IMR-90 (cell line): Measurements from ENCODE around the gene SPACDR. TPM values are rescaled to one million over a fixed set of nuclear protein-coding genes. Genes with fewer than 3 reads are reported as not detected.

Experiments used
- ATAC-seq: fragments of 200-7000 bp; cut with Tn5 transposase; 2 replicates; pipeline ENCODE4 v1.9.1; 2020; ENCODE audit warnings: low read depth, mild to moderate bottlenecking, moderate library complexity
- BruUV-seq: library from RNA; stranded (reverse); fragments of 400-500 nt; replicated peaks from 2 replicates; lab custom pipeline; 2021; lab: Mats Ljungman, UMichigan
- CTCF ChIA-PET: fragments of 300-600 bp; formaldehyde crosslinking; extraction: SDS; loops from one replicate; lab custom pipeline; 2021; ENCODE audit warnings: antibody characterized with exemption; lab: Yijun Ruan, JAX
- POLR2A ChIA-PET: fragments of 300-600 bp; sonication (Branson Sonifier 250); formaldehyde crosslinking; loops from one replicate; lab custom pipeline; 2022; ENCODE audit warnings: antibody characterized with exemption; ENCODE audit not compliant: unreplicated experiment; lab: Charles Lee
- DNase-seq: peaks from one replicate; pipeline ENCODE4 v3.0.0; 2013
- H2AFZ ChIP-seq: replicated peaks from 2 replicates; pipeline ENCODE3; 2013; ENCODE audit warnings: low read length, mild to moderate bottlenecking; ENCODE audit not compliant: poor library complexity
- H2AK5ac ChIP-seq: 2 replicates; pipeline ENCODE4 v1.6.1; 2013; ENCODE audit warnings: low read depth, low read length, inconsistent platforms
- H2AK9ac ChIP-seq: replicated peaks from 2 replicates; pipeline ENCODE3; 2013; ENCODE audit warnings: mild to moderate bottlenecking, low read depth, low read length, moderate library complexity; ENCODE audit not compliant: poor library complexity
- H2BK120ac ChIP-seq: 2 replicates; pipeline ENCODE4 v1.6.1; 2013; ENCODE audit warnings: low read depth, low read length, inconsistent platforms
- H2BK15ac ChIP-seq: 3 replicates; pipeline ENCODE4 v1.6.1; 2013; ENCODE audit warnings: low read depth, low read length, inconsistent platforms
- H2BK20ac ChIP-seq: 2 replicates; pipeline ENCODE4 v1.6.1; 2013; ENCODE audit warnings: low read depth, mild to moderate bottlenecking, inconsistent platforms, low read length, moderate library complexity
- H2BK5ac ChIP-seq: 2 replicates; pipeline ENCODE4 v1.6.1; 2013; ENCODE audit warnings: mild to moderate bottlenecking, low read depth, low read length, inconsistent platforms; ENCODE audit not compliant: poor library complexity, severe bottlenecking
- H3K14ac ChIP-seq: replicated peaks from 2 replicates; pipeline ENCODE4 v1.6.1; 2013; ENCODE audit warnings: low read depth, low read length, inconsistent platforms
- H3K18ac ChIP-seq: 2 replicates; pipeline ENCODE4 v1.6.1; 2013; ENCODE audit warnings: low read depth, low read length, control low read depth
- H3K23ac ChIP-seq: 2 replicates; pipeline ENCODE4 v1.6.1; 2013; ENCODE audit warnings: low read depth, low read length, inconsistent platforms
- H3K27ac ChIP-seq: 2 replicates; pipeline ENCODE4 v1.5.1; 2013; ENCODE audit warnings: mild to moderate bottlenecking, control low read depth, low read length; ENCODE audit not compliant: insufficient read depth
- H3K27me3 ChIP-seq: 2 replicates; pipeline ENCODE4 v1.6.1; 2013; ENCODE audit warnings: low read length; ENCODE audit not compliant: control insufficient read depth, insufficient read depth
- H3K36me3 ChIP-seq: 2 replicates; pipeline ENCODE4 v1.6.1; 2013; ENCODE audit warnings: low read length, mixed read lengths; ENCODE audit not compliant: control insufficient read depth, insufficient read depth
- H3K4ac ChIP-seq: 2 replicates; pipeline ENCODE4 v1.6.1; 2013; ENCODE audit warnings: low read depth, low read length, inconsistent platforms
- H3K4me1 ChIP-seq: 2 replicates; pipeline ENCODE4 v1.6.1; 2013; ENCODE audit warnings: low read length, mixed read lengths; ENCODE audit not compliant: control insufficient read depth, insufficient read depth
- H3K4me2 ChIP-seq: 2 replicates; pipeline ENCODE4 v1.6.1; 2013; ENCODE audit warnings: low read depth, mild to moderate bottlenecking, control low read depth, low read length, moderate library complexity
- H3K4me3 ChIP-seq: 2 replicates; pipeline ENCODE4 v1.5.1; 2013; ENCODE audit warnings: low read depth, mild to moderate bottlenecking, control low read depth, low read length, moderate library complexity; ENCODE audit not compliant: insufficient read depth
- H3K56ac ChIP-seq: 2 replicates; pipeline ENCODE4 v1.6.1; 2013; ENCODE audit warnings: low read length, inconsistent platforms; ENCODE audit not compliant: insufficient read depth; ENCODE audit errors: extremely low read depth
- H3K79me1 ChIP-seq, 2 experiments: 2 replicates each; pipeline ENCODE4 v1.6.1; 2013; ENCODE audit warnings: low read length in 2 of 2, inconsistent platforms in 1 of 2, low read depth in 1 of 2
- H3K9ac ChIP-seq: 2 replicates; pipeline ENCODE4 v1.6.1; 2013; ENCODE audit warnings: low read depth, low read length, control low read depth
- H3K9me1 ChIP-seq: 2 replicates; pipeline ENCODE4 v1.6.1; 2013; ENCODE audit warnings: low read length, inconsistent platforms; ENCODE audit not compliant: insufficient read depth
- H3K9me3 ChIP-seq: 2 replicates; pipeline ENCODE4 v1.6.1; 2013; ENCODE audit warnings: low read length; ENCODE audit not compliant: control insufficient read depth, insufficient read depth
- H4K20me1 ChIP-seq: 2 replicates; pipeline ENCODE4 v1.6.1; 2013; ENCODE audit warnings: low read length, inconsistent platforms; ENCODE audit not compliant: insufficient read depth
- H4K5ac ChIP-seq: 2 replicates; pipeline ENCODE4 v1.6.1; 2013; ENCODE audit warnings: mild to moderate bottlenecking, low read depth, low read length, control low read depth
- H4K8ac ChIP-seq, 2 experiments: 2 replicates each; pipeline ENCODE4 v1.6.1; 2013; ENCODE audit warnings: low read depth in 2 of 2, low read length in 2 of 2, control low read depth in 1 of 2, inconsistent platforms in 1 of 2
- H4K91ac ChIP-seq: 2 replicates; pipeline ENCODE4 v1.6.1; 2013; ENCODE audit warnings: low read depth, low read length, inconsistent platforms; ENCODE audit not compliant: insufficient read depth
- BHLHE40 ChIP-seq: fragments of 150-350 bp; IDR thresholded peaks from 2 replicates; pipeline ENCODE4 v1.6.1; 2016; ENCODE audit warnings: mild to moderate bottlenecking, low read depth, low read length
- CEBPB ChIP-seq: IDR thresholded peaks from 2 replicates; pipeline ENCODE4 v1.6.1; 2012; ENCODE audit warnings: low read depth, low read length, improper control_type of control experiment
- FOS ChIP-seq: fragments of 150-350 bp; IDR thresholded peaks from 2 replicates; pipeline ENCODE4 v1.6.1; 2016; ENCODE audit warnings: low read depth, low read length
- MAFK ChIP-seq: IDR thresholded peaks from 2 replicates; pipeline ENCODE4 v1.6.1; 2012; ENCODE audit warnings: low read depth, low read length, improper control_type of control experiment
- RAD21 ChIP-seq: IDR thresholded peaks from 2 replicates; pipeline ENCODE4 v1.6.1; 2012; ENCODE audit warnings: low read length, improper control_type of control experiment
- WGBS, 2 experiments: methylation state at CpG; one replicate each; pipeline versions ENCODE4 v1.1.5 to v1.1.7; 2013; ENCODE audit warnings: missing lambda C conversion rate in 2 of 2; ENCODE audit not compliant: insufficient read length in 1 of 2; ENCODE audit errors: extremely low coverage in 2 of 2; 5-methylcytosine and 5-hydroxymethylcytosine counted together
- dilution Hi-C: fragments of 300-500 bp; cut with HindIII; formaldehyde crosslinking; loops from one replicate; pipeline ENCODE4 v1.14.3; 2018; ENCODE audit warnings: low sequenced_read_pairs; ENCODE audit not compliant: unreplicated experiment
- in situ Hi-C: fragments of 300-500 bp; cut with MboI; formaldehyde crosslinking; loops from 3 replicates; pipeline ENCODE4 v1.14.3; 2019; ENCODE audit warnings: low sequenced_read_pairs, inconsistent platforms, mixed read lengths
- intact Hi-C: fragments of 100-400 bp; cut with micrococcal nuclease; formaldehyde crosslinking; loops from 2 replicates; pipeline ENCODE4 v1.10.0; 2022
- polyA plus RNA-seq, 3 experiments: library from polyadenylated mRNA; depleted of rRNA; stranded (reverse); fragments of >200 nt; gene quantifications; 2 replicates each; pipeline ENCODE4 v1.2.3, GENCODE V29; 2012; ENCODE audit warnings: low replicate concordance in 1 of 3
- total RNA-seq: library from RNA; depleted of rRNA; stranded (reverse); fragments of >200 nt; gene quantifications from 2 replicates; pipeline ENCODE4 v1.2.3, GENCODE V29; 2012
- TF ChIP-seq, protein P1 (sequence below): conservative IDR thresholded peaks from 2 replicates; pipeline ENCODE4 v1.5.1; 2012; ENCODE audit warnings: mild to moderate bottlenecking, low read depth, low read length, improper control_type of control experiment
- TF ChIP-seq, protein P2 (sequence below): fragments of 150-350 bp; IDR thresholded peaks from 2 replicates; pipeline ENCODE4 v1.6.1; 2016; ENCODE audit warnings: low read depth, mild to moderate bottlenecking, low read length, moderate library complexity, borderline replicate concordance
- TF ChIP-seq, protein P3 (sequence below): fragments of 150-350 bp; IDR thresholded peaks from 2 replicates; pipeline ENCODE4 v1.6.1; 2017; ENCODE audit warnings: mild to moderate bottlenecking, antibody characterized with exemption, low read length, low read depth

SPACDR gene
- total and polyA plus RNA-seq, 2 of the 4 experiments (the other 2 are of a cell fraction) = 0.54 to 2.1 TPM

DNA sequence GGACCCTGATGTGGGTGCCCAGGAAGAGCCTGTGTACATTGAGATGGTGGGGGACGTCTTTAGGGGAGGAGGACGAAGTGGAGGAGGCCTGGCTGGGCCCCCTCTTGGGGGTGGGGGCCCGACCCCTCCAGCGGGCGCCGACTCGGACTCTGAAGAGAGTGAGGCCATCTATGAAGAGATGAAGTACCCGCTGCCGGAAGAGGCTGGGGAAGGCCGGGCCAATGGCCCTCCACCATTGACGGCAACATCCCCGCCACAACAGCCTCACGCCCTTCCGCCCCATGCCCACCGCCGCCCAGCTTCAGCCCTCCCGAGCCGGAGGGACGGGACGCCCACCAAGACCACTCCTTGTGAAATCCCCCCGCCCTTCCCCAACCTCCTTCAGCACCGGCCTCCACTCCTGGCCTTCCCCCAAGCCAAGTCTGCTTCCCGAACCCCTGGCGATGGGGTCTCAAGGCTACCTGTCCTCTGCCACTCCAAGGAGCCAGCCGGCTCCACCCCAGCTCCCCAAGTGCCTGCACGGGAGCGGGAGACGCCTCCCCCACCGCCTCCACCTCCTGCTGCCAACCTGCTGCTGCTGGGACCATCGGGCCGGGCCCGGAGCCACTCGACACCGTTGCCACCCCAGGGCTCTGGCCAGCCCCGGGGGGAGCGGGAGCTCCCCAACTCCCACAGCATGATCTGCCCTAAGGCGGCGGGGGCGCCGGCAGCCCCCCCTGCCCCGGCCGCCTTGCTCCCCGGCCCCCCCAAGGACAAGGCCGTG lies 24.5 kb upstream of the SPACDR start:
- Histone ChIP-seq H4K91ac (no peak overlapping the region), H3K4ac (no peak overlapping the region), H3K56ac (no peak overlapping the region), H2AK9ac (no peak overlapping the region), H3K27ac (no peak overlapping the region), H4K5ac (no peak overlapping the region), H3K36me3 (no peaks in the 10 kb centered on the region), H3K4me1 (no peaks in the 10 kb centered on the region; the same call in 1 of the 2 replicates), H3K18ac (no peak overlapping the region), H2AK5ac (no peak overlapping the region), H2BK15ac (no peak overlapping the region), H3K9ac (no peak overlapping the region), H3K4me3 (no peak overlapping the region), H3K9me3 (no peaks in the 10 kb centered on the region), H3K14ac (no peak overlapping the region), H2BK20ac (no peak overlapping the region), H2BK5ac (no peak overlapping the region), H2AFZ (no peak overlapping the region), H3K9me1 (no peaks in the 10 kb centered on the region), H2BK120ac (no peak overlapping the region), H3K27me3 (peaks cover 10% of the 10 kb centered on the region; the same call in 1 of the 2 replicates), H4K20me1 (0 out of 2 replicates have a peak, but pooled peaks cover 3% of the 10 kb centered on the region), H3K23ac (no peak overlapping the region), H3K79me1 (no peaks in the 10 kb centered on the region), H4K8ac (no peak overlapping the region), H3K4me2 (no peak overlapping the region)
- TF ChIP-seq FOS (no peak), MAFK (no peak), RAD21 (no peak), BHLHE40 (no peak), CEBPB (no peak)
- TF ChIP-seq, protein P1, sequence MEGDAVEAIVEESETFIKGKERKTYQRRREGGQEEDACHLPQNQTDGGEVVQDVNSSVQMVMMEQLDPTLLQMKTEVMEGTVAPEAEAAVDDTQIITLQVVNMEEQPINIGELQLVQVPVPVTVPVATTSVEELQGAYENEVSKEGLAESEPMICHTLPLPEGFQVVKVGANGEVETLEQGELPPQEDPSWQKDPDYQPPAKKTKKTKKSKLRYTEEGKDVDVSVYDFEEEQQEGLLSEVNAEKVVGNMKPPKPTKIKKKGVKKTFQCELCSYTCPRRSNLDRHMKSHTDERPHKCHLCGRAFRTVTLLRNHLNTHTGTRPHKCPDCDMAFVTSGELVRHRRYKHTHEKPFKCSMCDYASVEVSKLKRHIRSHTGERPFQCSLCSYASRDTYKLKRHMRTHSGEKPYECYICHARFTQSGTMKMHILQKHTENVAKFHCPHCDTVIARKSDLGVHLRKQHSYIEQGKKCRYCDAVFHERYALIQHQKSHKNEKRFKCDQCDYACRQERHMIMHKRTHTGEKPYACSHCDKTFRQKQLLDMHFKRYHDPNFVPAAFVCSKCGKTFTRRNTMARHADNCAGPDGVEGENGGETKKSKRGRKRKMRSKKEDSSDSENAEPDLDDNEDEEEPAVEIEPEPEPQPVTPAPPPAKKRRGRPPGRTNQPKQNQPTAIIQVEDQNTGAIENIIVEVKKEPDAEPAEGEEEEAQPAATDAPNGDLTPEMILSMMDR = no peak
- TF ChIP-seq, protein P2, sequence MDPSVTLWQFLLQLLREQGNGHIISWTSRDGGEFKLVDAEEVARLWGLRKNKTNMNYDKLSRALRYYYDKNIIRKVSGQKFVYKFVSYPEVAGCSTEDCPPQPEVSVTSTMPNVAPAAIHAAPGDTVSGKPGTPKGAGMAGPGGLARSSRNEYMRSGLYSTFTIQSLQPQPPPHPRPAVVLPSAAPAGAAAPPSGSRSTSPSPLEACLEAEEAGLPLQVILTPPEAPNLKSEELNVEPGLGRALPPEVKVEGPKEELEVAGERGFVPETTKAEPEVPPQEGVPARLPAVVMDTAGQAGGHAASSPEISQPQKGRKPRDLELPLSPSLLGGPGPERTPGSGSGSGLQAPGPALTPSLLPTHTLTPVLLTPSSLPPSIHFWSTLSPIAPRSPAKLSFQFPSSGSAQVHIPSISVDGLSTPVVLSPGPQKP = no peak
- TF ChIP-seq, protein P3, sequence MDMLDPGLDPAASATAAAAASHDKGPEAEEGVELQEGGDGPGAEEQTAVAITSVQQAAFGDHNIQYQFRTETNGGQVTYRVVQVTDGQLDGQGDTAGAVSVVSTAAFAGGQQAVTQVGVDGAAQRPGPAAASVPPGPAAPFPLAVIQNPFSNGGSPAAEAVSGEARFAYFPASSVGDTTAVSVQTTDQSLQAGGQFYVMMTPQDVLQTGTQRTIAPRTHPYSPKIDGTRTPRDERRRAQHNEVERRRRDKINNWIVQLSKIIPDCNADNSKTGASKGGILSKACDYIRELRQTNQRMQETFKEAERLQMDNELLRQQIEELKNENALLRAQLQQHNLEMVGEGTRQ = no peak
- ATAC-seq = no peak
- intact Hi-C loops = no loop called here
- BruUV-seq = no TSS peak
- ChIA-PET POLR2A (no interaction called here), CTCF (no interaction called here)
- in situ Hi-C loops = no loop called here
- dilution Hi-C loops = no loop called here
- no peak for DNase-seq
- 90% methylated on average over 12 of the region's 44 CpGs; no CpG with 5 or more reads in 1 of the 2 experiments for WGBS, 2 experiments
